ENCODE data around the gene RHOU.

The RHOU gene

DNA sequence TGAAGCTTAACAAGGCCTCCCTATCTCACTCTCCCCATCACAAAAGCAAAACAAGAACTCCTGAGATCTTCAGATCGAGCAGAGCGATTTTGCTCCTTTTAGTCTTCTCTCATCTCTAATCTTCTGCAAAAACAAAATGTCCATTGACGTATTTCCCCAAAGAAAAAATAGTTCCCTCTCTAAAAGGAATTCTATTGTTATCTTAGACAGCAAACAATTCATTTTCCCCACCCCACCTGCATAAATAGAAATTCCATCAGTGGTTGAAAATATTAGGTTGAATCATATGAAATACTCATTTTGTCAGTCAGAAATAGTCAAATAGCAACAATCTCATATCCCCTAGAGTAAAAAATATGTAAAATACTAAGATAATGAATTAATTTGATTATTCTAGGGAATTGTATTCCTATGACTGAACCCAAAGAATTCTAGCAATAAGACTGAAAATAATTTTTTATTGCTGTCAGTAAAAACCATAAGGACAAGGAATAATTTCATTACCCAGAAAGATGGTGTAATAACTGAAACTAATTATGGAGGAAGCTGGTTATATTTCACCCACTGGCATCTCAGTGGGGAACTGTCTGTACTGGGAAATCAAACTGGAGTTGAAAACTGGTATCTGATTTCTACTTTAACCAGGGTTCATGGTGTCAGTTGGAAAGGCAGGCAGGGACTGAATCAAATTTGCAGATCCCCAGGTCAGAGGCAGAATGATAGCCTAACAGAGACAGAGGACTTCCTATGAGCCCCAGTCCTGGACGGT is 51.3 kb downstream of the RHOU start:
- no peak for DNase-seq

DNA sequence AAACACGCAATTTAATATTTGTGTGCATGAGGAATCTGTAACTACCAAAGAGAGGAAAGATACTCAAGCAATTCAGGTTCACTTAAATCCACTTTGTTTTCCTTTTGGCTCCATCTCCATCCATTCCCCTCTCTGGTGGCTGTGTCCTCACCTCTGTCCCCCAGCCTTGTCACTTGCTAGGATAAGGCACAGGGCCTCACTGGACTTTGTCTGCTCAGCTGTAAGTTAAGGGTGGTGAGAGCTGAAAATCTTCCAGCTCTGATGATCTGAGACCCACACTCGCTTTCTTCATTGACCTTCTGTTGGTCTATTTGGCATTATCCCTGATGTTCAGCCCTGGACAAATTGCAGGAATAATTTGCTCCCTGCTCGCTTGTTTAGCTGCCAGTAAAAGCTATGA is 56.5 kb downstream of the RHOU start:
- no peak for DNase-seq

DNA sequence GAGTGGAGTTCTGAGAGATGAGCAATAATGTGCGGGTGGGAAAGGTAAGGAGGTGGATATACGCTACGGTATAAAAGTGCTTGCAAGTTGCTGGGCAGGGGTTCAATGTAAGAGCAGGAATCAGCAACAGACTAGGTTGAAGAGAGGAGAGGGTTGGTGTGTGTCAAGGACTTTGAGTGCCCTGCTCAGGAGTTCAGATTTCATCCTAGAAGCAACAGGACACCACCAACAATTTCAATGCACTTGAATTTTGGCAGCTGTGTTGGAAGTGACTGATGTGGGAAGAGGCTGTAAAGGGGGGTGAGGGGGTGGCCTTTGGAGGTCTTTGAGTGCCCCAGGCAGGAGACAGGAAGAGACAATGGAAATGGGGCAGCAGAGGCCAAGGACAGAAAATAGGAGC is 57.3 kb downstream of the RHOU start:
- DNase-seq = no peak

DNA sequence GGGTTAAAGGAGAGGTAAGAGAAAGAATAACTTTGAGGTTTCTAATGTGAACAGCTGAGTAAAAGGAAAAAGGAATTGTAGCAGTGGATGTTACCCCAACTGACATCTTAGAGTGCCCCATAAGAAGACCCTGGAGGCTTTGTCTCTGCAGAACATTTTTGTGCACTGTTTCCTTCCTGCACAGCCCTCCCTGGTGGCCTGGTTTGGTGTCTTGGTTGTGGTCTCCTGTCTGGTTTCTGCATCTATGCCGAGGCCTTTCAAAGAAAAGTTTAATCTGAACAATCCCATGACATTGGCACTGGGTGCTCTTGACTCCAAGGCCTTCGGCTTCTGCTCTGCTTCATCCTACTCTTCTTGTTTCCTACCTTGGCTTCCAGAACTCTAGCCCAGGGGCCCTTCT is 57.8 kb downstream of the RHOU start:
- no peak for DNase-seq

DNA sequence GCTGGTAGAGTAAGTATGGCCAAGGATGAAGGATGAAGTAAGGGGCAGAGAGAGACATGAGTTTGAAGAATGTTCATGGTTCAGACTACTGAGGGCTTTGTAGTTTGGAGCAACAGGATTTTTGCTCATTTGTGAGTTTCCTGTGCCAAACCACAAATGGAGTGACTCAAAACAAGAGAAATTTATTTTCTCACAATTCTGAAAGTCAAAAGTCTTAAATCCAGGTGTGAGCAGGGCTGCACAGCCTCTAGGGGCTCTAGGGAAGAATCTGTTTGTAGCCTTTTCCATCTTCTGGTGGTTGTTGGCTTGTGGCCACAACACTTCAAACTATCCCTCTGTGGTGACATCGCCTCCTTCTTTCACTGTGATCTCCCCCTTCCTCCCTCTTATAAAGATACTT is 58.9 kb downstream of the RHOU start:
- DNase-seq = no peak

DNA sequence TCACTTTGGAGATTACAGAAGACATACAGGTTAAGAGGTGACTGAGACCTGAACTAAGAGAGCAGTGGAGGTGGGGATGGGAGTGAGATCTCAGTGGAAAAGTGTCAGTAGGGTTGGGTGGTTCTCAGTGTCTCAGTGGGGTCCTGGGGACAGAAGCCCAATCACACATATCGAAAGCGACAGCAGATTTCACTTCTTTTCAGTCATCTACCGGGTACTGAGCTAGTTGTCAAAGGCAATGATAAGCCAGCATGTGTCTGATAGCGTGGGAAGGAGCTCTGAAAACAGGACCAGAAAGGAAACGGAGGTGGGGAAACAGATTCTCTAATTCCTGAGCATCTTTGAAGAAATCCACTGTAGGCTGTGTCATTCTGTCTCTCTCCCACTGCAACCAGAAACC is 59.5 kb downstream of the RHOU start:
- no peak for DNase-seq

DNA sequence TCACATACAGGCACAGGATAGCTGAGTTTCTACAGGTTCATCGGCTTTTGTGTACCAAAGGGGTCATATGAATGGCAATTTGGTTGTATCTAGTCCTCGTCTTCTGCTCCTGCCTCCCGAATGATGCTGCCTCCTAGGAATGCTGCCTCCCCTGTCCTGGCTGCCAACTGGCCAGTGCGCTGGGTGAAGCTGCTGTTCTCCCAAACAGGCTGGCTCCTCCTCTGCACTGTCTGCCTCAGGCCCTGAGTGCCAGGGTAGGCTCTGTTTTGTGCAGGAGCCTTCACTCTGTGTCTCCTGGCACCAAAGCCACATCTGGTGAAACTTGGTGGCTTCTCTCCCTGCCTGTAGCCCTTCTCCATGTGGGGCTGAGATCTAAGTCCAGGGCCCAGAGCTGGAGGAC is 60.3 kb downstream of the RHOU start:
- DNase-seq = no peak
